GM19099 (cell line): ENCODE data around the gene OLFML2B.

ENCODE experiments used
- POLR2A ChIP-seq: IDR thresholded peaks from 3 replicates; pipeline ENCODE4 v1.6.1; 2011; ENCODE audit warnings: low read depth; ENCODE audit not compliant: insufficient read length; ENCODE audit errors: extremely low read depth

The OLFML2B gene

DNA sequence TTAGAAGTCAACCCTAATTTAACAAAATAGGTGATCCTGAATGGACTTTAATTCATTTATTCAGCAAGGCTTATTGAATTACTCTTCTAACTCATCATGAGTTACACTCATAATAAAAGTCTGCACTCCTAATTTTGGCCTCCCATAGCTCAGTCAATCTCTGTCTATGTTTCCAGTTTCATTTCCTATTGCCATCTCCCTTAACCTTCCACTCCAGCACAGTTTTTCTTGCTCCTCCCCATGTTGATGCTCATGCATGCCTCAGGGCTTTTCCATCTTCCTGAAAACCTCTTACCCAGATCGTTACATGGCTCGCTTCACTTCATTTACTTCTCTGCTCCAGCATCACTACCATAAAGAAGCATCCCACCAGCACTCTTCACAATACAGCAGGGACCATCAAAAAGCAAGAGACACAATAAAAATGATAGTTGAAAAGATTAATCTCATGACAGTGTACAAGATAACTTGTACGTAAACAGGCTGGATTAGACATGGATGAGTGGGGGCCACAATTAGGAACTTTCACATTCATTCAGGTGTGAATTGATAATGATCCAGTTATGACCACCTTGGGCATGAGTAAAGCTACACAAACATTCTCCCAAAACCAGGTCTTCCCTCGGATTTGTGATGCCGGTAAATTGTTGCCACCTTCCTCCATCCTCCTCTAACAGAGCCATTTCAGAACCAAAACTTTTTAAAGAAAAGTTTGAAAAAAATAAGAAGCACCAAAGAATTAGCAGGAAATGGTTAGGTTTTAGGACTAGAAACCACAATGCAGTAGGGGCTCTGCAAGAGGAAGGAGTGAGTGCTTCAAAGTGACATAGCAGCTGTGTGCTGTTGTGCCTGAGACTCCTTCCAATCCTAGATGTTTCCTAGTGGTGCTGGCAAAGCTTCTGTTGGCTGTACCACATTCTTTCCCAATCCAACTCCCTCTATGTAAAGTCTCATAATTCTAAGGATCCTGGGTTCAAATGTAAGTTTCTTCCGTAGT is 89.8 kb downstream of the OLFML2B start:
- TF ChIP-seq POLR2A, result no peak
